HG02763 (cell line): Measurements from ENCODE around the gene KRTAP17-1.
"Not testable (repeated sequence)": the region's sequence is repeated elsewhere in the genome, so short reads cannot be mapped to it uniquely, and the experiment has no call there.

ENCODE experiments used
- ATAC-seq: cut with Tn5 transposase; IDR thresholded peaks from one replicate; pipeline ENCODE4 v1.9.1; 2021; ENCODE audit warnings: mild to moderate bottlenecking, moderate library complexity; ENCODE audit not compliant: unreplicated experiment

KRTAP17-1 gene

GRCh38 chr17:41307647-41308046, 7.9 kb downstream of the KRTAP17-1 start:
- ATAC-seq = no peak

- no peak for ATAC-seq
Observed at GRCh38 chr17:41304091-41304490, 11.4 kb downstream of the KRTAP17-1 start.

GRCh38 chr17:41302981-41303380, 12.5 kb downstream of the KRTAP17-1 start:
- ATAC-seq = no peak

- ATAC-seq = no peak
Observed at GRCh38 chr17:41301916-41302901, 13.3 kb downstream of the KRTAP17-1 start, which contains the start of gene KRTAP29-1. Gene KRTAP29-1 (minus strand): TSS chr17:41302851. CDS start chr17:41302851, 0 bp downstream.

- ATAC-seq = no peak
Observed at GRCh38 chr17:41301204-41301790, 14.2 kb downstream of the KRTAP17-1 start.

GRCh38 chr17:41298458-41299135, 16.9 kb downstream of the KRTAP17-1 start:
- no peak for ATAC-seq

- no peak for ATAC-seq
Observed at GRCh38 chr17:41296846-41297245, 18.7 kb downstream of the KRTAP17-1 start.

GRCh38 chr17:41294016-41294415, 21.5 kb downstream of the KRTAP17-1 start:
- no peak for ATAC-seq

GRCh38 chr17:41287050-41287449, 28.5 kb downstream of the KRTAP17-1 start:
- ATAC-seq = no peak

- no peak for ATAC-seq
Observed at GRCh38 chr17:41284546-41284945, 31.0 kb downstream of the KRTAP17-1 start.

- no peak for ATAC-seq
Observed at GRCh38 chr17:41284043-41284442, 31.5 kb downstream of the KRTAP17-1 start.

- ATAC-seq = no peak
Observed at GRCh38 chr17:41278176-41278955, 37.1 kb downstream of the KRTAP17-1 start.

- ATAC-seq = not testable (repeated sequence)
Observed at GRCh38 chr17:41275648-41276190, 39.8 kb downstream of the KRTAP17-1 start, which contains the start of gene KRTAP9-7. Gene KRTAP9-7 (plus strand): TSS chr17:41275698. CDS start chr17:41275698, 0 bp downstream.

- no peak for ATAC-seq
Observed at GRCh38 chr17:41271858-41272257, 43.7 kb downstream of the KRTAP17-1 start.

GRCh38 chr17:41271323-41271722, 44.2 kb downstream of the KRTAP17-1 start:
- not testable (repeated sequence) for ATAC-seq

GRCh38 chr17:41267711-41268110, 47.8 kb downstream of the KRTAP17-1 start:
- ATAC-seq = no peak

GRCh38 chr17:41265078-41265477, 50.4 kb downstream of the KRTAP17-1 start, which contains the start of gene KRTAP9-6:
Gene KRTAP9-6 (plus strand): TSS chr17:41265378. CDS start chr17:41265378, 0 bp downstream.
- ATAC-seq = no peak
